ENCODE measurements around the gene GALK1.

Gene GALK1

GRCh38 chr17:75740215-75740614 lies 24.8 kb downstream of the GALK1 start:
- TF ChIP-seq CTCF (IDR thresholded peaks at IDR 0.05; ENCODE audit: low read length) (no peak), EZH2 (optimal IDR thresholded peaks at IDR 0.05; ENCODE audit: low read depth, low read length) (no peak), EZH2phosphoT487 (IDR thresholded peaks at IDR 0.05; ENCODE audit: low read length) (no peak)
- no peaks in the 10 kb centered on the region for H3K27me3 ChIP-seq (replicated peaks; ENCODE audit: insufficient read depth, low read length)
- H3F3A ChIP-seq (ENCODE audit: insufficient read depth, low read length): no peaks in the 10 kb centered on the region
- no peak overlapping the region for H3K9ac ChIP-seq (ENCODE audit: low read length)
- no peak overlapping the region for H3K27ac ChIP-seq (ENCODE audit: low read length)
- H3K9me2 ChIP-seq (replicated peaks; ENCODE audit: insufficient read depth, low read length): no peaks in the 10 kb centered on the region
- H2AFZ ChIP-seq (ENCODE audit: low read length): no peak overlapping the region
- no peaks in the 10 kb centered on the region for H3K4me1 ChIP-seq (ENCODE audit: low read length)
- no peak for DNase-seq
- no peaks in the 10 kb centered on the region for H4K20me1 ChIP-seq (ENCODE audit: insufficient read depth, low read length)
- H3K4me2 ChIP-seq (ENCODE audit: low read depth, low read length): no peak overlapping the region
- H3K36me3 ChIP-seq (replicated peaks; ENCODE audit: insufficient read depth, low read length): no peaks in the 10 kb centered on the region
- H3K9me3 ChIP-seq (replicated peaks; ENCODE audit: insufficient read depth, low read length): no peaks in the 10 kb centered on the region
- H3K79me2 ChIP-seq (ENCODE audit: low read length): no peaks in the 10 kb centered on the region
- H3K4me3 ChIP-seq (ENCODE audit: low read length): no peak overlapping the region

GRCh38 chr17:75739801-75740200 lies 25.2 kb downstream of the GALK1 start:
- Histone ChIP-seq H3K79me2 (ENCODE audit: low read length) (no peaks in the 10 kb centered on the region), H3K4me2 (ENCODE audit: low read depth, low read length) (no peak overlapping the region), H3F3A (ENCODE audit: insufficient read depth, low read length) (no peaks in the 10 kb centered on the region), H3K27me3 (replicated peaks; ENCODE audit: insufficient read depth, low read length) (no peaks in the 10 kb centered on the region), H2AFZ (ENCODE audit: low read length) (no peak overlapping the region), H3K9ac (ENCODE audit: low read length) (no peak overlapping the region), H3K9me3 (replicated peaks; ENCODE audit: insufficient read depth, low read length) (no peaks in the 10 kb centered on the region), H3K4me1 (ENCODE audit: low read length) (peaks cover 1% of the 10 kb centered on the region; the same call in 1 of the 2 replicates), H4K20me1 (ENCODE audit: insufficient read depth, low read length) (no peaks in the 10 kb centered on the region), H3K9me2 (replicated peaks; ENCODE audit: insufficient read depth, low read length) (no peaks in the 10 kb centered on the region), H3K36me3 (replicated peaks; ENCODE audit: insufficient read depth, low read length) (no peaks in the 10 kb centered on the region), H3K27ac (ENCODE audit: low read length) (no peak overlapping the region), H3K4me3 (ENCODE audit: low read length) (no peak overlapping the region)
- TF ChIP-seq EZH2phosphoT487 (IDR thresholded peaks at IDR 0.05; ENCODE audit: low read length) (no peak), EZH2 (optimal IDR thresholded peaks at IDR 0.05; ENCODE audit: low read depth, low read length) (no peak), CTCF (IDR thresholded peaks at IDR 0.05; ENCODE audit: low read length) (no peak)
- DNase-seq: no peak

GRCh38 chr17:75739174-75739573 lies 25.8 kb downstream of the GALK1 start:
- Histone ChIP-seq H3K9me2 (replicated peaks; ENCODE audit: insufficient read depth, low read length) (no peaks in the 10 kb centered on the region), H2AFZ (ENCODE audit: low read length) (no peak overlapping the region), H3K36me3 (replicated peaks; ENCODE audit: insufficient read depth, low read length) (no peaks in the 10 kb centered on the region), H3K4me2 (ENCODE audit: low read depth, low read length) (no peak overlapping the region), H3K79me2 (ENCODE audit: low read length) (no peaks in the 10 kb centered on the region), H3K4me3 (ENCODE audit: low read length) (no peak overlapping the region), H3K9ac (ENCODE audit: low read length) (no peak overlapping the region), H3K27ac (ENCODE audit: low read length) (no peak overlapping the region), H3F3A (ENCODE audit: insufficient read depth, low read length) (no peaks in the 10 kb centered on the region), H3K27me3 (replicated peaks; ENCODE audit: insufficient read depth, low read length) (no peaks in the 10 kb centered on the region), H3K4me1 (ENCODE audit: low read length) (peaks cover 7% of the 10 kb centered on the region), H4K20me1 (ENCODE audit: insufficient read depth, low read length) (no peaks in the 10 kb centered on the region), H3K9me3 (replicated peaks; ENCODE audit: insufficient read depth, low read length) (no peaks in the 10 kb centered on the region)
- no peak for DNase-seq
- no peak for TF ChIP-seq EZH2 (optimal IDR thresholded peaks at IDR 0.05; ENCODE audit: low read depth, low read length)
- no peak for TF ChIP-seq CTCF (IDR thresholded peaks at IDR 0.05; ENCODE audit: low read length)
- no peak for TF ChIP-seq EZH2phosphoT487 (IDR thresholded peaks at IDR 0.05; ENCODE audit: low read length)
